Stimulated activated CD4-positive, alpha-beta T cell treated with anti-CD3 and anti-CD28 coated beads, Interleukin-4, amount 100 ng/mL, for 48 hours (primary cell): Measurements from ENCODE around the gene ACTR3C.
A peak's percentile ranks its signal among the peaks of the same experiment; 100 is the strongest.
"Not testable (repeated sequence)": the region's sequence is repeated elsewhere in the genome, so short reads cannot be mapped to it uniquely, and the experiment has no call there.

Source experiments
- DNase-seq, 2 donors: peaks; one replicate each; pipeline ENCODE4 v3.0.0-alpha.2; 2020; ENCODE audit warnings: low read depth in 2 of 2

ACTR3C gene

GRCh38 chr7:150336746-150337145 is 13.4 kb upstream of the ACTR3C start:
- no peak for DNase-seq

- no peak for DNase-seq
Measured at GRCh38 chr7:150335774-150336112, 12.4 kb upstream of the ACTR3C start.

- no peak for DNase-seq
Measured at GRCh38 chr7:150335108-150335773, 11.9 kb upstream of the ACTR3C start.

- DNase-seq: no peak
Measured at GRCh38 chr7:150334108-150334507, 10.8 kb upstream of the ACTR3C start.

- no peak for DNase-seq
Measured at GRCh38 chr7:150333659-150334058, 10.3 kb upstream of the ACTR3C start.

GRCh38 chr7:150332852-150333635 is 9.7 kb upstream of the ACTR3C start:
- DNase-seq: no peak

GRCh38 chr7:150330211-150330885 is 7.0 kb upstream of the ACTR3C start:
- no peak for DNase-seq

- no peak for DNase-seq
Measured at GRCh38 chr7:150329331-150330120, 6.2 kb upstream of the ACTR3C start.

GRCh38 chr7:150327308-150327707 is 4.0 kb upstream of the ACTR3C start:
- DNase-seq: no peak

GRCh38 chr7:150326657-150327268 is 3.4 kb upstream of the ACTR3C start:
- DNase-seq: no peak

GRCh38 chr7:150325901-150326300 is 2.6 kb upstream of the ACTR3C start:
- no peak for DNase-seq

- no peak for DNase-seq
Measured at GRCh38 chr7:150325110-150325611, 1.8 kb upstream of the ACTR3C start.

- no peak for DNase-seq
Measured at GRCh38 chr7:150324373-150324961, 1.1 kb upstream of the ACTR3C start.

- DNase-seq: no peak
Measured at GRCh38 chr7:150323682-150324372, 482 bp upstream of the ACTR3C start.

- DNase-seq: peak; percentile 49 to 64
Measured at GRCh38 chr7:150322114-150322832, 1.1 kb downstream of the ACTR3C start.

- DNase-seq: no peak
Measured at GRCh38 chr7:150321788-150322113, 1.6 kb downstream of the ACTR3C start.

GRCh38 chr7:150317748-150318444 is 5.4 kb downstream of the ACTR3C start:
- DNase-seq: no peak

- DNase-seq: not testable (repeated sequence)
Measured at GRCh38 chr7:150316987-150317386, 6.4 kb downstream of the ACTR3C start.

GRCh38 chr7:150314639-150315239 is 8.6 kb downstream of the ACTR3C start:
- DNase-seq: no peak
